ENCODE measurements around the gene TTC3.

TTC3 gene

GRCh38 chr21:37210799-37211198, 137.7 kb downstream of the TTC3 start:
- Histone ChIP-seq H3K79me2 (ENCODE audit: insufficient read depth, low read length) (no peaks in the 10 kb centered on the region), H3K9me3 (ENCODE audit: insufficient read depth, low read depth, low read length) (peaks cover 7% of the 10 kb centered on the region), H3K9me2 (replicated peaks; ENCODE audit: low read depth, low read length) (no peaks in the 10 kb centered on the region), H4K20me1 (ENCODE audit: insufficient read depth, low read length, poor library complexity, severe bottlenecking) (no peaks in the 10 kb centered on the region), H3F3A (ENCODE audit: low read depth) (no peaks in the 10 kb centered on the region; the same call in 1 of the 2 replicates), H3K4me3 (ENCODE audit: low read length, poor library complexity, severe bottlenecking) (no peak overlapping the region), H3K9ac (ENCODE audit: low read depth, low read length, poor library complexity, severe bottlenecking) (no peak overlapping the region), H2AFZ (ENCODE audit: low read length) (no peak overlapping the region), H3K36me3 (ENCODE audit: insufficient read depth, low read length) (no peaks in the 10 kb centered on the region), H3K4me2 (ENCODE audit: low read depth, low read length, poor library complexity, severe bottlenecking) (no peak overlapping the region), H3K4me1 (ENCODE audit: insufficient read depth, low read length, poor library complexity, severe bottlenecking) (no peaks in the 10 kb centered on the region), H3K27me3 (ENCODE audit: insufficient read depth, low read length, poor library complexity, severe bottlenecking) (no peaks in the 10 kb centered on the region)
- TF ChIP-seq EZH2phosphoT487 (IDR thresholded peaks at IDR 0.05; ENCODE audit: borderline replicate concordance) (no peak), CTCF (conservative IDR thresholded peaks at IDR 0.05; ENCODE audit: low read length) (no peak)

- Histone ChIP-seq H3K27me3 (ENCODE audit: insufficient read depth, low read length, poor library complexity, severe bottlenecking) (no peaks in the 10 kb centered on the region), H3K9me3 (ENCODE audit: insufficient read depth, low read depth, low read length) (peaks cover 7% of the 10 kb centered on the region), H3F3A (ENCODE audit: low read depth) (no peaks in the 10 kb centered on the region; the same call in 1 of the 2 replicates), H3K36me3 (ENCODE audit: insufficient read depth, low read length) (no peaks in the 10 kb centered on the region), H3K79me2 (ENCODE audit: insufficient read depth, low read length) (no peaks in the 10 kb centered on the region), H3K4me2 (ENCODE audit: low read depth, low read length, poor library complexity, severe bottlenecking) (no peak overlapping the region), H3K9me2 (replicated peaks; ENCODE audit: low read depth, low read length) (no peaks in the 10 kb centered on the region), H3K4me1 (ENCODE audit: insufficient read depth, low read length, poor library complexity, severe bottlenecking) (peaks cover 9% of the 10 kb centered on the region), H4K20me1 (ENCODE audit: insufficient read depth, low read length, poor library complexity, severe bottlenecking) (no peaks in the 10 kb centered on the region), H3K9ac (ENCODE audit: low read depth, low read length, poor library complexity, severe bottlenecking) (no peak overlapping the region), H2AFZ (ENCODE audit: low read length) (no peak overlapping the region), H3K4me3 (ENCODE audit: low read length, poor library complexity, severe bottlenecking) (no peak overlapping the region)
- TF ChIP-seq EZH2phosphoT487 (IDR thresholded peaks at IDR 0.05; ENCODE audit: borderline replicate concordance) (no peak), CTCF (conservative IDR thresholded peaks at IDR 0.05; ENCODE audit: low read length) (no peak)
Measured at GRCh38 chr21:37214952-37215351, 141.9 kb downstream of the TTC3 start.

GRCh38 chr21:37219761-37220432, 146.8 kb downstream of the TTC3 start:
- Histone ChIP-seq H3F3A (ENCODE audit: low read depth) (peaks cover 4% of the 10 kb centered on the region), H3K9ac (ENCODE audit: low read depth, low read length, poor library complexity, severe bottlenecking) (peak overlapping the region; percentile 75), H4K20me1 (ENCODE audit: insufficient read depth, low read length, poor library complexity, severe bottlenecking) (no peaks in the 10 kb centered on the region), H3K27me3 (ENCODE audit: insufficient read depth, low read length, poor library complexity, severe bottlenecking) (no peaks in the 10 kb centered on the region), H3K4me1 (ENCODE audit: insufficient read depth, low read length, poor library complexity, severe bottlenecking) (peaks cover 35% of the 10 kb centered on the region), H3K9me3 (ENCODE audit: insufficient read depth, low read depth, low read length) (no peaks in the 10 kb centered on the region), H3K4me2 (ENCODE audit: low read depth, low read length, poor library complexity, severe bottlenecking) (peak overlapping the region; percentile 91), H3K4me3 (ENCODE audit: low read length, poor library complexity, severe bottlenecking) (peak overlapping the region; percentile 83), H3K79me2 (ENCODE audit: insufficient read depth, low read length) (peaks cover 20% of the 10 kb centered on the region), H3K9me2 (replicated peaks; ENCODE audit: low read depth, low read length) (no peaks in the 10 kb centered on the region), H2AFZ (ENCODE audit: low read length) (peak overlapping the region; percentile 86), H3K36me3 (ENCODE audit: insufficient read depth, low read length) (peaks cover 7% of the 10 kb centered on the region; the same call in 1 of the 2 replicates)
- TF ChIP-seq CTCF (conservative IDR thresholded peaks at IDR 0.05; ENCODE audit: low read length) = no peak
- TF ChIP-seq EZH2phosphoT487 (IDR thresholded peaks at IDR 0.05; ENCODE audit: borderline replicate concordance) = no peak
